GM10248 (cell line): ENCODE results near the gene SLC22A14.
"Not testable (repeated sequence)": the region's sequence is repeated elsewhere in the genome, so short reads cannot be mapped to it uniquely, and the experiment has no call there.

Experiments used
- CTCF ChIA-PET: fragments of 300-600 bp; sonication (Branson Sonifier 250); formaldehyde crosslinking; extraction: SDS; loops from one replicate; lab custom pipeline; 2021; ENCODE audit warnings: antibody characterized with exemption; lab: Yijun Ruan, JAX
- POLR2A ChIA-PET: fragments of 350-650 bp; sonication (Branson Sonifier 250); formaldehyde crosslinking; extraction: SDS; loops from one replicate; lab custom pipeline; 2020; ENCODE audit warnings: antibody characterized with exemption; lab: Yijun Ruan, JAX
- DNase-seq: peaks from one replicate; pipeline ENCODE4 v3.0.0; 2012; ENCODE audit errors: extremely low spot score
- TF ChIP-seq, protein P1 (sequence below): IDR thresholded peaks from 2 replicates; pipeline ENCODE4 v1.5.1; 2012; ENCODE audit warnings: mild to moderate bottlenecking, low read depth; ENCODE audit errors: extremely low read depth, missing control alignments, control extremely low read depth

The SLC22A14 gene

GRCh38 chr3:38315488-38316230 is 33.6 kb downstream of the SLC22A14 start:
- ChIA-PET CTCF (no interaction called here), POLR2A (no interaction called here)
- TF ChIP-seq, protein P1, sequence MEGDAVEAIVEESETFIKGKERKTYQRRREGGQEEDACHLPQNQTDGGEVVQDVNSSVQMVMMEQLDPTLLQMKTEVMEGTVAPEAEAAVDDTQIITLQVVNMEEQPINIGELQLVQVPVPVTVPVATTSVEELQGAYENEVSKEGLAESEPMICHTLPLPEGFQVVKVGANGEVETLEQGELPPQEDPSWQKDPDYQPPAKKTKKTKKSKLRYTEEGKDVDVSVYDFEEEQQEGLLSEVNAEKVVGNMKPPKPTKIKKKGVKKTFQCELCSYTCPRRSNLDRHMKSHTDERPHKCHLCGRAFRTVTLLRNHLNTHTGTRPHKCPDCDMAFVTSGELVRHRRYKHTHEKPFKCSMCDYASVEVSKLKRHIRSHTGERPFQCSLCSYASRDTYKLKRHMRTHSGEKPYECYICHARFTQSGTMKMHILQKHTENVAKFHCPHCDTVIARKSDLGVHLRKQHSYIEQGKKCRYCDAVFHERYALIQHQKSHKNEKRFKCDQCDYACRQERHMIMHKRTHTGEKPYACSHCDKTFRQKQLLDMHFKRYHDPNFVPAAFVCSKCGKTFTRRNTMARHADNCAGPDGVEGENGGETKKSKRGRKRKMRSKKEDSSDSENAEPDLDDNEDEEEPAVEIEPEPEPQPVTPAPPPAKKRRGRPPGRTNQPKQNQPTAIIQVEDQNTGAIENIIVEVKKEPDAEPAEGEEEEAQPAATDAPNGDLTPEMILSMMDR = no peak
- no peak for DNase-seq

DNA sequence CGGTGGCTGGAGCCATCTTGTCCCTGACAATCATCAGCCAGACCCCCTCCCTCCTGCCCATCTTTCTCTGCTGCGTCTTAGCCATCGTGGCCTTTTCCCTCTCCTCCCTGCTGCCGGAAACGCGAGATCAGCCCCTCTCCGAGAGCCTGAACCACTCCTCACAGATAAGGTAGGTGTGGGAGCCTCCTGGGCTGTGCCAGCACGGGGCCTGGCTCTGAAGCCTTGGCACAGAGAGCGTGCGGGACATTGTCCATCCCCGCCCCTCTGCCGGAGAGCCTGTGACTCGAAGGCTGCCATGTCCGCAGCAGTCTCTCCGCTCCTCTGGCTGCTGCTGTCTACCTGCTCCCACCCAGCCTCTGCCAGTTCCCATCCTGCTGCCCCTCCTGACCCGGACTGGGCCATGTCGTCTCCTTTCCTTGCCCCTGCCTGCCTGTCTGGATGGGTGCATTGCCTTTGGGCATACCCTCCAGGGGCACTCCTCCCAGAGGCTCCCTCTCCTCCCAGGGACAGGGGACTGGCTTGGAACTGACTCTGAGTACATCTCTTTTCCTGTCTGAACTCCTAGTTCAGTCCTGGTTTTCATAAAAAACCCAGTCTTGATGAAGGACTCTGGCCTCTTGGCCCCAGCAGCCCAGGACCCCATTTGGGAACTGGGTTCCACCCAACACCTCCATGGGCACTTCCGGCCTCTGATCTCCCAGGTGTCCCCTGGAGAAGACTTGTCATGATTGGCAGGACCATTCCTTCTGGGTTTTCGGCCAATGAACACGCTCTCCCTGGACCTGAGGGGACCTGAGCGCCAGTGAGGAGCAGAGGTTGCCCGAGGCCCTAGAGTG is 34.5 kb downstream of the SLC22A14 start:
- no peak for DNase-seq
- ChIA-PET CTCF (no interaction called here), POLR2A (no interaction called here)
- TF ChIP-seq, protein P1 = no peak

GRCh38 chr3:38317192-38317759 is 35.2 kb downstream of the SLC22A14 start:
- TF ChIP-seq, protein P1 = no peak
- ChIA-PET CTCF (interaction anchor here (2.4 kb wide), 1 partner anchor 29 kb away, joined by 10 read pairs; the partner anchor contains the start of gene XYLB), POLR2A (no interaction called here)
- DNase-seq = no peak

DNA sequence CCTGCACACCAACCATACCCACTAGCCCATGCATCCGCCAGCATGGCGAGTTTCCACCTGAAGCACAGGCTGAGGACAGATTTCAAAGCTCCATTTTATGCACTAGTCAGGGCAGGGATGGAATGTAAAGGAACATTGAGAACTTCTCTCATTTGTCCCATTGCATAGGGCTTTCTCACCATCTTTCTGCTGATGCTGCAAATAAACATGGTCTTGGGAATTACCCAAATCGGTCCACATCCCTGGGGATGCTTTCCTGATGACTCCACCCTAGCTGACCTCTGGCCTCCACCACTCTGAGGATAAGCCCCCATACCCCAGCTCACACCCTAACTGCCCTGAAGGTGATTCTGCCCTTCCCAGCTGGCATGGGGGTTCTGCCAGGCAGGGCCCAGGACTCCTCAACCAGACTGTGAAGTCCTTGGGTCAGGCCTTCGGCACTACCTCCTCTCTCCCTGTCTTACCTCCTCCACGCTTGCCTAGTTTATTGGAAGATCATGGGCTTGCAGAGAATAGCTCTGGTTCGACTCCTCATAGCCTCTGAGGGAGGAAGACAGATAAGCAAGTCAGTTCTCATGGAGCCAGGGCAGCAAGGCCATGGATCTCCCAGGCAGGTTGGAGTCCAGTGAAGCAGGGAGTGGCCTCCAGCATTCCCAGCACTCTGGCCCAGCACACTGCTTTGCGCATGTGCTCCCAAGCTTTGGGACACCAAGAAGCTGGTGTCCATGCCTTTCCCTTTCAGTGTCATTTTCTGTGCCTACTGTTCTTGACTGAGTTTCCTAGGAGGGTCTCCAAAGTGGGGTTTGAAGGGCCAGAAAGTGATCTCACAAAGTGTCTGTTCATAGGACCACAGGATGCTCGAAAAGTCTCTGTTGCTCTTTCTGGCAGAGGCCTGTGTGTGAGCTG is 36.9 kb downstream of the SLC22A14 start:
- ChIA-PET POLR2A (no interaction called here), CTCF (interaction anchor here (2.4 kb wide), 1 partner anchor 27 kb away, joined by 10 read pairs; the partner anchor contains the start of gene XYLB)
- TF ChIP-seq, protein P1 = no peak
- no peak for DNase-seq

GRCh38 chr3:38320638-38321037 is 38.5 kb downstream of the SLC22A14 start:
- CTCF ChIA-PET = interaction anchor here (1.1 kb wide), 1 partner anchor 25 kb away, joined by 5 read pairs; the partner anchor contains the start of gene XYLB
- POLR2A ChIA-PET = not testable (repeated sequence)

GRCh38 chr3:38323060-38323459 is 41.0 kb downstream of the SLC22A14 start:
- no peak for DNase-seq
- TF ChIP-seq, protein P1 = no peak
- ChIA-PET CTCF (no interaction called here), POLR2A (no interaction called here)

More at GRCh38 chr3:38320638-38321037, 38.5 kb downstream of the SLC22A14 start:
- DNase-seq = not testable (repeated sequence)
